ENCODE results near the gene ZNF610. TPM values are rescaled to one million over a fixed set of nuclear protein-coding genes. Genes with fewer than 3 reads are reported as not detected.

The ZNF610 gene
- total and polyA plus RNA-seq, 2 donors (not counting 1 experiment from before 2014, with no cell fraction given) = 1.5 to 3.7 TPM

- peaks cover 6 to 11% of the 10 kb centered on the region in 2 donors for H3K4me1 ChIP-seq (ENCODE audit: control insufficient read depth in 2 of 2, insufficient read depth in 2 of 2, low read length in 2 of 2)
- Mint-ChIP-seq H3K4me3 (peak within 1 kb of the TSS; percentile 96), H3K27me3 (no peaks in the 10 kb centered on the region), H3K9me3 (ENCODE audit: insufficient read depth) (peaks cover 16% of the 10 kb centered on the region), H3K4me1 (peaks cover 17% of the 10 kb centered on the region), H3K27ac (peak within 1 kb of the TSS; percentile 97)
- H3K79me2 ChIP-seq (ENCODE audit: control insufficient read depth, insufficient read depth, low read length) = peaks cover 14% of the 10 kb centered on the region
- peak within 1 kb of the TSS; percentile 77 for H3K4me2 ChIP-seq (replicated peaks; ENCODE audit: low read depth, low read length, poor library complexity, severe bottlenecking)
- H3K27ac ChIP-seq (ENCODE audit: low read length in 2 of 2) = peak within 1 kb of the TSS; percentile 97 to 99
- peak within 1 kb of the TSS; percentile 65 to 91 (median 79) for H3K4me3 ChIP-seq (ENCODE audit: control extremely low read depth in 1 of 5, extremely low read depth in 1 of 5, insufficient read depth in 1 of 5, low read depth in 2 of 5, low read length in 4 of 5)
- TF ChIP-seq CTCF (IDR thresholded peaks at IDR 0.05) (no peak), EZH2 (IDR thresholded peaks at IDR 0.05; ENCODE audit: borderline replicate concordance, insufficient read depth, low read depth, low read length, poor library complexity, severe bottlenecking) (no peak)
- H3K9me3 ChIP-seq (ENCODE audit: control extremely low read depth in 1 of 3, control insufficient read depth in 2 of 3, insufficient read depth in 1 of 3, low read length in 2 of 3) = peaks cover 6 to 77% (median 47%) of the 10 kb centered on the region in 3 donors
- WGBS (ENCODE audit: insufficient coverage) = 4% methylated on average over 41 of the region's 52 CpGs
- peaks cover 6 to 21% of the 10 kb centered on the region in 2 experiments for H3K36me3 ChIP-seq (replicated peaks in 1 of 2; ENCODE audit: control extremely low read depth in 1 of 2, control insufficient read depth in 1 of 2, extremely low read depth in 1 of 2, insufficient read depth in 2 of 2, low read length in 1 of 2)
- POLR2A ChIA-PET = interaction anchor here (0.6 to 1.0 kb wide), 5 partner anchors 27 to 518 kb away, joined by 3 to 4 read pairs (median 4); partner anchors contain the start of genes PPP2R1A and ZNF808
- peak; percentile 99 for ATAC-seq (ENCODE audit: low read depth)
- no peaks in the 10 kb centered on the region for H3K27me3 ChIP-seq (replicated peaks in 1 of 4; ENCODE audit: control extremely low read depth in 1 of 4, control insufficient read depth in 3 of 4, insufficient read depth in 4 of 4, low read length in 3 of 4)
- DNase-seq = peak; percentile 92
- peak within 1 kb of the TSS; percentile 75 for H2AFZ ChIP-seq (ENCODE audit: insufficient read depth, low read depth, low read length, poor library complexity, severe bottlenecking)
- H4K20me1 ChIP-seq (ENCODE audit: control insufficient read depth, insufficient read depth, low read length, poor library complexity, severe bottlenecking) = no peaks in the 10 kb centered on the region
- intact Hi-C loops (cut with micrococcal nuclease) = loop anchor here (1.0 kb wide), 2 partner anchors 28 to 33 kb away; partner anchors contain the start of genes ZNF528 and ZNF610
- H3K9ac ChIP-seq (ENCODE audit: low read length) = peak within 1 kb of the TSS; percentile 91
- CTCF ChIA-PET = interaction anchor here (1.2 to 1.3 kb wide), 2 partner anchors 28 to 231 kb away, joined by 3 to 4 read pairs; partner anchors contain the start of gene ZNF528
Measured at GRCh38 chr19:52369559-52370340, 33.7 kb downstream of the ZNF610 start, which contains the start of gene ZNF880. Gene ZNF880, plus strand, starts transcription at chr19:52369923. Its CDS starts 43 bp downstream, at chr19:52369966.
